ENCODE measurements around the gene MAP7D1. TPM values are rescaled to one million over a fixed set of nuclear protein-coding genes. Genes with fewer than 3 reads are reported as not detected.

MAP7D1 gene
- total RNA-seq, 3 donors from 2014 or later (not counting 1 experiment from before 2014, with no cell fraction given) = 213 to 232 (median 230) TPM

DNA sequence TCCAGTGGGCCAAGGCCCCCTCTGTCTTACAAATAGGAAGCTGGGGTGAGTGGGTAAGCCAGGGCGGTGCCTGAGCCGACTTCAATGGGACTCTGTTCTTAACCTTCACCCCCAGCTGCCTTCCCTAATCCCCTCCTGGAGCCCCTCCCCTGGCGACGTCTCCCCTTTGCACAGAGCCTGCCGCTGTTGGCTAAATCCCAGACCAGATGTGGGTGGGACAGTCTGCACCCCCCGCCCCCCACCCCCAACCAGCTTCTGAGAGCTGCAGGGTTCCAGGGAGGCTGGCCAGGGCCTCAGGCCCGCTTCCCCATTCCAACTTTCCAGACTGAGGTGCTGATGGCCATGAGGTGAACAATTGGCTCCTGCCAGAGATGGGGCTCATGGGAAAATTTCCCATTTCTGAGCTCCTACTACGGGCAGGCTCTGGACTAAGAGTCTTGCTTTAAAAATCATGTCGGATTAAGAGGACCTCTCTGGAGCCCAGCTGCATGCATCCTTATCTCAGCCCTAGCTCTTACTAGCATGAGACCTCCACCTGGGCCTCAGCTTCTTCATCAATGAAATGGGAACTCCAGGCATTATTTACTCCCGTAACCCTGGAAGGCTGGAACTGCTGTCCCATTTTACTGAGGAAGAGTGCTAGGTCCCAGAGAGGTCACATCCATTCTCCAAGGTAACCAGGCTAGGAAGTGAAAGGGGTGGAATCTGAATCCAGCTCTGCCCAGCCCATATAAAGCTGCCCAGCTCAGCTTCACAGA, 37.3 kb upstream of the MAP7D1 start:
- 85% methylated on average over 9 of the region's 10 CpGs for WGBS (ENCODE audit: insufficient coverage)
- Histone ChIP-seq H3K9me3 (ENCODE audit: control insufficient read depth, insufficient read depth, low read length) (no peaks in the 10 kb centered on the region), H3K4me3 (ENCODE audit: low read length) (no peak overlapping the region), H3K4me1 (ENCODE audit: control insufficient read depth, insufficient read depth, low read length) (peaks cover 17% of the 10 kb centered on the region), H3K27ac (ENCODE audit: low read length) (no peak overlapping the region), H3K36me3 (ENCODE audit: control insufficient read depth, insufficient read depth, low read length) (no peaks in the 10 kb centered on the region), H3K27me3 (ENCODE audit: control insufficient read depth, insufficient read depth, low read length) (no peaks in the 10 kb centered on the region)
- TF ChIP-seq, protein P1, sequence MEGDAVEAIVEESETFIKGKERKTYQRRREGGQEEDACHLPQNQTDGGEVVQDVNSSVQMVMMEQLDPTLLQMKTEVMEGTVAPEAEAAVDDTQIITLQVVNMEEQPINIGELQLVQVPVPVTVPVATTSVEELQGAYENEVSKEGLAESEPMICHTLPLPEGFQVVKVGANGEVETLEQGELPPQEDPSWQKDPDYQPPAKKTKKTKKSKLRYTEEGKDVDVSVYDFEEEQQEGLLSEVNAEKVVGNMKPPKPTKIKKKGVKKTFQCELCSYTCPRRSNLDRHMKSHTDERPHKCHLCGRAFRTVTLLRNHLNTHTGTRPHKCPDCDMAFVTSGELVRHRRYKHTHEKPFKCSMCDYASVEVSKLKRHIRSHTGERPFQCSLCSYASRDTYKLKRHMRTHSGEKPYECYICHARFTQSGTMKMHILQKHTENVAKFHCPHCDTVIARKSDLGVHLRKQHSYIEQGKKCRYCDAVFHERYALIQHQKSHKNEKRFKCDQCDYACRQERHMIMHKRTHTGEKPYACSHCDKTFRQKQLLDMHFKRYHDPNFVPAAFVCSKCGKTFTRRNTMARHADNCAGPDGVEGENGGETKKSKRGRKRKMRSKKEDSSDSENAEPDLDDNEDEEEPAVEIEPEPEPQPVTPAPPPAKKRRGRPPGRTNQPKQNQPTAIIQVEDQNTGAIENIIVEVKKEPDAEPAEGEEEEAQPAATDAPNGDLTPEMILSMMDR (IDR thresholded peaks at IDR 0.05) = no peak
- H3K36me3 Mint-ChIP-seq = no peaks in the 10 kb centered on the region
- DNase-seq (no peak), ATAC-seq (no peak)
- no peak overlapping the region for H3K27ac Mint-ChIP-seq
- no peaks in the 10 kb centered on the region for H3K9me3 Mint-ChIP-seq
- H3K4me1 Mint-ChIP-seq = peaks cover 5 to 9% of the 10 kb centered on the region in 2 donors
- H3K27me3 Mint-ChIP-seq (ENCODE audit: low read depth in 2 of 2) = peaks cover 19% of the 10 kb centered on the region in 2 donors
- intact Hi-C loops (cut with micrococcal nuclease) = no loop called here
- H3K4me3 Mint-ChIP-seq = no peak overlapping the region

DNA sequence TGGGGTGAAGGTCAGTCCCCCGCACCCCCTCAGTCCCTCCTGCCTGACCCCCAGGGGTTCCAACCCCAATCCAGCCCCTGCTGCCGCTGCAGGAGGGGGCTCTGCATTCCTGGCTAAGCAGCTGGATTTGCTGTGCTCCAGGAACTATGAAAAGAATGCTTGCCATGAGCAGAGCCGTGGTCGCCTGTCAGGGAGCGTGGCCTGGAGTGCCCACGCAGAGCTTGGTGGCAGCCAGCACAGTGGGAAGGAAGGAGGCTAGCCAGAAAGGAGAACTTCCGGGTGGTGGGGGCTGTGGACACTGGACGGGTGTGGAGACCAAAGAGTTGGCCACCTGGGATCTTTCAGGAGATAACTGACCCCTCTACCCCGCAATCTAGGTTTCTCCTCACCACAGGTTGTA, 36.5 kb upstream of the MAP7D1 start:
- TF ChIP-seq, protein P1 (IDR thresholded peaks at IDR 0.05) = no peak
- intact Hi-C loops (cut with micrococcal nuclease) = no loop called here
- H3K36me3 Mint-ChIP-seq = no peaks in the 10 kb centered on the region
- H3K36me3 ChIP-seq (ENCODE audit: control insufficient read depth, insufficient read depth, low read length) = no peaks in the 10 kb centered on the region
- ATAC-seq = no peak
- no peaks in the 10 kb centered on the region for H3K9me3 ChIP-seq (ENCODE audit: control insufficient read depth, insufficient read depth, low read length)
- no peak overlapping the region for H3K27ac ChIP-seq (ENCODE audit: low read length)
- H3K27me3 ChIP-seq (ENCODE audit: control insufficient read depth, insufficient read depth, low read length) = peaks cover 4% of the 10 kb centered on the region
- no peak overlapping the region for H3K4me3 ChIP-seq (ENCODE audit: low read length)
- no peak overlapping the region for H3K4me3 Mint-ChIP-seq
- DNase-seq = no peak
- WGBS (ENCODE audit: insufficient coverage) = 77% methylated on average over 9 of the region's 9 CpGs
- no peak overlapping the region for H3K27ac Mint-ChIP-seq
- peaks cover 21 to 23% of the 10 kb centered on the region in 2 donors for H3K27me3 Mint-ChIP-seq (ENCODE audit: low read depth in 2 of 2)
- H3K9me3 Mint-ChIP-seq = no peaks in the 10 kb centered on the region
- peaks cover 6 to 15% of the 10 kb centered on the region in 2 donors for H3K4me1 Mint-ChIP-seq
- peaks cover 26% of the 10 kb centered on the region for H3K4me1 ChIP-seq (ENCODE audit: control insufficient read depth, insufficient read depth, low read length)

DNA sequence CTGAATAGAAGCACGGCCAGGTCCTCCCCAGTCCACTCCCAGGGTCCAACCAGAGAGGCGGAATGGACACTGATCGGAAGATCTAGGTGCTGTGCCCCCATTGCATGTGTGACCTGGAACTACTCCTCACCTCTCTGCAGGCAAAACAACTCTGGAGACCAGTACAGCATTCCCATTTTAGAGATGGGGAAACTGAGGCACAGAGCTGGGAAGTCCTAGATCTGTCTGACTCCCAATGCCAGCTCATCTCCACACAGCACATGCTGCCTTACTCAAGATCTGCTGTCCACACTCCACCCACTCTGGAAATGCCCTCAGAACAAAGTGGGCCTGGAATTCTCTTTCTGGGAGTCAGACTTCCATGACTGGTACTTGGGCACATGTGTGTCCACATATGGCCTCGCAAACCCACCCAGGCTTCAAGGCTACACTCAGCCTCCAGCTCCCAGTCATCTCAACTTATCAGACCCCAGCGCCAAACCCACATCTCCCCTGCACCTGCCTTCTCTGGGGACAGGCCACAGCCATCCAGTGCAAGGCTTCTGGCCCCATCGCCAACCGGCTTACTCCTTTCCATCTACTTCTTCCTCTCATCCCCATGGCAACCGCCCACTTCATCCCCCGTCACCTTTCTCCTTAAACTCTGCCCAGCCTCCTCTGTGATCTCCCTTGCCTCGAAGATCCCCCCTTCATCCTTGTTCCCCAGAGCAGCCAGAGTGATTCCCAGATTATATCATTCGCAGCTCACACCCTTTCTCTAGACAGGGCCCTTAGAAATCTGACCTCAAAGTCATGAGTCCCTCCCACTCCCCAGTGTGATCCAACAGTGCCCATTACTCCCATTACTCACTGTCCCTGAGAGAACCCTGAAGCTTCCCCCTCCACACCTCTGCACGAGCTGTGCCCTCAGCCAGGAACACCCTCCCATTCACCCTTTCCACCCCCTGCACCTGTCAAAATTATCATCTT, 33.6 kb upstream of the MAP7D1 start:
- TF ChIP-seq, protein P1 (IDR thresholded peaks at IDR 0.05) = no peak
- Mint-ChIP-seq H3K9me3 (no peaks in the 10 kb centered on the region), H3K4me1 (peaks cover 6 to 36% of the 10 kb centered on the region in 2 donors), H3K27ac (no peak overlapping the region), H3K4me3 (no peak overlapping the region), H3K36me3 (no peaks in the 10 kb centered on the region), H3K27me3 (ENCODE audit: low read depth in 2 of 2) (peaks cover 30 to 36% of the 10 kb centered on the region in 2 donors)
- no peak for DNase-seq
- intact Hi-C loops (cut with micrococcal nuclease) = no loop called here
- peaks cover 35% of the 10 kb centered on the region for H3K4me1 ChIP-seq (ENCODE audit: control insufficient read depth, insufficient read depth, low read length)
- H3K27ac ChIP-seq (ENCODE audit: low read length) = no peak overlapping the region
- H3K27me3 ChIP-seq (ENCODE audit: control insufficient read depth, insufficient read depth, low read length) = peaks cover 12% of the 10 kb centered on the region
- H3K4me3 ChIP-seq (ENCODE audit: low read length) = no peak overlapping the region
- H3K36me3 ChIP-seq (ENCODE audit: control insufficient read depth, insufficient read depth, low read length) = no peaks in the 10 kb centered on the region
- no peak for ATAC-seq
- WGBS (ENCODE audit: insufficient coverage) = 84% methylated on average over 12 of the region's 12 CpGs
- no peaks in the 10 kb centered on the region for H3K9me3 ChIP-seq (ENCODE audit: control insufficient read depth, insufficient read depth, low read length)
